H1 (cell line): Measurements from ENCODE around the gene P2RY14. TPM values are rescaled to one million over a fixed set of nuclear protein-coding genes. Genes with fewer than 3 reads are reported as not detected.

Source experiments
- CTCF ChIA-PET: fragments of 300-600 bp; sonication (Branson Sonifier 250); formaldehyde crosslinking; loops from one replicate; lab custom pipeline; 2021; ENCODE audit not compliant: partially characterized antibody; lab: Charles Lee
- POLR2A ChIA-PET: fragments of 300-600 bp; sonication (Branson Sonifier 250); formaldehyde crosslinking; loops from one replicate; lab custom pipeline; 2021; ENCODE audit warnings: inconsistent platforms; ENCODE audit not compliant: partially characterized antibody; lab: Charles Lee
- DNase-seq, 2 experiments: peaks; one replicate each; pipeline versions ENCODE4 v3.0.0 to v3.0.0-alpha.2; 2010 to 2022; ENCODE audit warnings: low spot score in 2 of 2, low read depth in 1 of 2, mixed read lengths in 1 of 2
- FAIRE-seq: peaks from 2 replicates; lab custom pipeline; 2011; peaks lifted over from hg19 to GRCh38; lab: Jason Lieb, UNC
- H2AFZ ChIP-seq: 2 replicates; pipeline ENCODE4 v1.8.1; 2012; ENCODE audit warnings: low read length, inconsistent platforms
- H2AK5ac ChIP-seq: 2 replicates; pipeline ENCODE4 v1.6.1; 2013; ENCODE audit warnings: low read depth, low read length
- H2BK120ac ChIP-seq: replicated peaks from 2 replicates; pipeline ENCODE3; 2013; ENCODE audit warnings: low read depth, low read length, inconsistent platforms
- H2BK12ac ChIP-seq: 2 replicates; pipeline ENCODE4 v1.6.1; 2013; ENCODE audit warnings: low read depth, low read length
- H2BK15ac ChIP-seq: 2 replicates; pipeline ENCODE4 v1.6.1; 2013; ENCODE audit warnings: low read length
- H2BK20ac ChIP-seq: 2 replicates; pipeline ENCODE4 v1.6.1; 2013; ENCODE audit warnings: low read length
- H2BK5ac ChIP-seq: 2 replicates; pipeline ENCODE4 v1.6.1; 2013; ENCODE audit warnings: low read depth, low read length
- H3K14ac ChIP-seq: 2 replicates; pipeline ENCODE4 v1.6.1; 2013; ENCODE audit warnings: inconsistent platforms; ENCODE audit not compliant: insufficient read length
- H3K18ac ChIP-seq: 2 replicates; pipeline ENCODE4 v1.6.1; 2013; ENCODE audit warnings: low read length; ENCODE audit errors: extremely low read depth
- H3K23ac ChIP-seq: 2 replicates; pipeline ENCODE4 v1.6.1; 2013; ENCODE audit warnings: inconsistent platforms; ENCODE audit not compliant: insufficient read length
- H3K23me2 ChIP-seq: 2 replicates; pipeline ENCODE4 v1.6.1; 2013; ENCODE audit warnings: low read depth, low read length
- H3K27ac ChIP-seq: 2 replicates; pipeline ENCODE4 v1.6.1; 2011; ENCODE audit warnings: low read depth, low read length, inconsistent platforms
- H3K27me3 ChIP-seq, 4 experiments: replicated peaks in 1 of 4; 1 replicate in 1 of 4; 2 replicates in 3 of 4; pipeline versions ENCODE4 v1.6.1 to v1.8.1; 2011 to 2013; ENCODE audit warnings: low read length in 3 of 4, mild to moderate bottlenecking in 3 of 4, inconsistent platforms in 2 of 4, mixed read lengths in 2 of 4, moderate library complexity in 1 of 4; ENCODE audit not compliant: control insufficient read depth in 3 of 4, insufficient read depth in 3 of 4; ENCODE audit errors: extremely low read depth in 1 of 4
- H3K36me3 ChIP-seq, 4 experiments: 2 replicates each; pipeline versions ENCODE4 v1.6.1 to v1.8.1; 2011 to 2013; ENCODE audit warnings: mild to moderate bottlenecking in 4 of 4, low read length in 3 of 4, moderate library complexity in 2 of 4, control low read depth in 1 of 4, inconsistent platforms in 1 of 4; ENCODE audit not compliant: insufficient read depth in 4 of 4, control insufficient read depth in 2 of 4
- H3K4ac ChIP-seq: replicated peaks from 2 replicates; pipeline ENCODE3; 2013; ENCODE audit warnings: low read length, low read depth, mixed read lengths, inconsistent platforms; ENCODE audit not compliant: insufficient read length
- H3K4me1 ChIP-seq, 4 experiments: replicated peaks in 1 of 4; 1 replicate in 1 of 4; 2 replicates in 3 of 4; pipeline versions ENCODE4 v1.6.1 to v1.8.1; 2011 to 2013; ENCODE audit warnings: low read length in 3 of 4, inconsistent platforms in 2 of 4, mixed read lengths in 1 of 4; ENCODE audit not compliant: insufficient read depth in 4 of 4, control insufficient read depth in 3 of 4
- H3K4me2 ChIP-seq, 2 experiments: 2 replicates each; pipeline versions ENCODE4 v1.6.1 to v1.8.1; 2011 to 2013; ENCODE audit warnings: low read depth in 2 of 2, low read length in 2 of 2, control low read depth in 1 of 2, inconsistent platforms in 1 of 2, mild to moderate bottlenecking in 1 of 2; ENCODE audit not compliant: insufficient read depth in 1 of 2
- H3K4me3 ChIP-seq, 4 experiments: fragments of 200-600, 300-600 bp in 1 of 4; sonication (generic), shearing (Covaris generic), sonication (Bioruptor Twin) in 1 of 4; 2 replicates each; pipeline versions ENCODE4 v1.5.1 to v1.8.1; 2011 to 2016; ENCODE audit warnings: low read length in 4 of 4, low read depth in 3 of 4, control low read depth in 2 of 4, inconsistent platforms in 2 of 4, mild to moderate bottlenecking in 2 of 4, mixed read lengths in 1 of 4, moderate library complexity in 1 of 4; ENCODE audit not compliant: insufficient read depth in 2 of 4; ENCODE audit errors: extremely low read depth in 1 of 4
- H3K56ac ChIP-seq: replicated peaks from 2 replicates; pipeline ENCODE3; 2013; ENCODE audit warnings: low read depth, mild to moderate bottlenecking, mixed read lengths, low read length, inconsistent platforms; ENCODE audit not compliant: insufficient read length
- H3K79me1 ChIP-seq: 2 replicates; pipeline ENCODE4 v1.6.1; 2013; ENCODE audit warnings: low read depth, low read length, control low read depth
- H3K79me2 ChIP-seq, 2 experiments: 2 replicates each; pipeline versions ENCODE4 v1.6.1 to v1.8.1; 2012 to 2013; ENCODE audit warnings: low read length in 2 of 2, mild to moderate bottlenecking in 2 of 2, inconsistent platforms in 1 of 2; ENCODE audit not compliant: insufficient read depth in 2 of 2, control insufficient read depth in 1 of 2
- H3K9ac ChIP-seq, 4 experiments: replicated peaks in 1 of 4; 1 replicate in 1 of 4; 2 replicates in 3 of 4; pipeline versions ENCODE4 v1.6.1 to v1.8.1; 2011 to 2013; ENCODE audit warnings: low read depth in 3 of 4, low read length in 3 of 4, control low read depth in 2 of 4, mild to moderate bottlenecking in 2 of 4, moderate library complexity in 2 of 4, inconsistent platforms in 1 of 4; ENCODE audit errors: extremely low read depth in 1 of 4
- H3K9me3 ChIP-seq, 2 experiments: 2 replicates each; pipeline versions ENCODE4 v1.6.1 to v1.8.1; 2012 to 2013; ENCODE audit warnings: mild to moderate bottlenecking in 2 of 2, moderate library complexity in 2 of 2, control low read depth in 1 of 2, inconsistent platforms in 1 of 2, low read depth in 1 of 2, low read length in 1 of 2, mixed read lengths in 1 of 2; ENCODE audit not compliant: insufficient read depth in 2 of 2
- H4K20me1 ChIP-seq, 2 experiments: replicated peaks in 1 of 2; 2 replicates each; pipeline versions ENCODE3 to v1.8.1; 2011 to 2013; ENCODE audit warnings: inconsistent platforms in 2 of 2, low read length in 2 of 2, mild to moderate bottlenecking in 1 of 2; ENCODE audit not compliant: insufficient read depth in 2 of 2, control insufficient read depth in 1 of 2
- H4K5ac ChIP-seq: 2 replicates; pipeline ENCODE4 v1.6.1; 2013; ENCODE audit warnings: low read length, low read depth, mixed read lengths, inconsistent platforms; ENCODE audit not compliant: insufficient read length
- H4K8ac ChIP-seq: 2 replicates; pipeline ENCODE4 v1.8.0; 2013; ENCODE audit warnings: mild to moderate bottlenecking, moderate library complexity, low read length, inconsistent platforms; ENCODE audit not compliant: insufficient read depth; ENCODE audit errors: extremely low read depth
- H4K91ac ChIP-seq: replicated peaks from 2 replicates; pipeline ENCODE3; 2013; ENCODE audit warnings: low read length, mixed read lengths, inconsistent platforms; ENCODE audit not compliant: insufficient read length
- ASH2L ChIP-seq: fragments of 200-600, 300-600 bp; sonication (generic); IDR thresholded peaks from one replicate; pipeline ENCODE4 v1.7.1; 2017; ENCODE audit warnings: low read length
- ATF3 ChIP-seq: IDR thresholded peaks from 2 replicates; pipeline ENCODE4 v1.6.1; 2011; ENCODE audit warnings: low read depth, mild to moderate bottlenecking, low read length; ENCODE audit not compliant: insufficient read depth
- CREB1 ChIP-seq: IDR thresholded peaks from 2 replicates; pipeline ENCODE4 v1.6.1; 2012; ENCODE audit warnings: inconsistent platforms
- CTBP2 ChIP-seq: IDR thresholded peaks from 2 replicates; pipeline ENCODE4 v1.7.0; 2011; ENCODE audit warnings: borderline replicate concordance, mild to moderate bottlenecking, moderate library complexity, mixed read lengths, low read length; ENCODE audit not compliant: insufficient read depth, insufficient read length
- CTCF ChIP-seq, 3 experiments: IDR thresholded peaks; 1 replicate in 2 of 3; 2 replicates in 1 of 3; pipeline versions ENCODE4 v1.5.1 to v1.6.1; 2011; ENCODE audit warnings: low read length in 3 of 3, mild to moderate bottlenecking in 3 of 3, inconsistent platforms in 2 of 3, low read depth in 1 of 3, moderate library complexity in 1 of 3; ENCODE audit not compliant: insufficient read depth in 1 of 3; ENCODE audit errors: control extremely low read depth in 1 of 3
- SP4 ChIP-seq: IDR thresholded peaks from 2 replicates; pipeline ENCODE4 v1.6.1; 2012; ENCODE audit warnings: low read length, inconsistent platforms
- USF2 ChIP-seq: IDR thresholded peaks from 2 replicates; pipeline ENCODE4 v1.6.1; 2011; ENCODE audit warnings: low read length, improper control_type of control experiment
- WGBS, 2 experiments: shearing (Covaris generic) in 1 of 2; methylation state at CpG; one replicate each; pipeline versions ENCODE4 v1.1.6 to v1.1.7; 2013 to 2015; ENCODE audit warnings: low lambda C conversion rate in 2 of 2, mixed read lengths in 2 of 2, inconsistent platforms in 1 of 2, low coverage in 1 of 2, missing lambda C conversion rate in 1 of 2; ENCODE audit not compliant: insufficient replicate concordance in 2 of 2, insufficient coverage in 1 of 2, insufficient read length in 1 of 2; ENCODE audit errors: extremely low coverage in 1 of 2, missing lambda C conversion rate in 1 of 2; 5-methylcytosine and 5-hydroxymethylcytosine counted together
- polyA plus RNA-seq, 7 experiments: library from polyadenylated mRNA; depleted of rRNA in 3 of 7; stranded (reverse) in 5 of 7; unstranded in 2 of 7; fragments of >200 nt in 5 of 7; fragments of 200-250 nt in 2 of 7; gene quantifications; 1 replicate in 5 of 7; 2 replicates in 1 of 7; 4 replicates in 1 of 7; pipeline versions ENCODE4 v1.2.1 to v1.2.3, GENCODE V29; 2011 to 2013; ENCODE audit warnings: missing spikeins in 2 of 7, mixed read lengths in 2 of 7
- total RNA-seq: library from RNA; stranded (reverse); fragmentation: NEBNext Ultra II Directional; extraction: Animal tissue kit (Norgen Biotek cat#: 25700); gene quantifications from 2 replicates; pipeline ENCODE4 v1.2.1, GENCODE V29; 2021

P2RY14 gene
- total and polyA plus RNA-seq, 2 of the 8 experiments (the other 6 are each of a cell fraction or from before 2014, with no cell fraction given), result not detected

GRCh38 chr3:151309566-151309965, 31.2 kb upstream of the P2RY14 start:
- no peak for DNase-seq
- Histone ChIP-seq H2AFZ (no peak overlapping the region), H3K23me2 (no peaks in the 10 kb centered on the region), H4K91ac (no peak overlapping the region), H2BK12ac (no peak overlapping the region), H3K18ac (no peak overlapping the region), H4K5ac (no peak overlapping the region), H4K20me1 (no peaks in the 10 kb centered on the region), H3K4me3 (no peak overlapping the region), H3K9me3 (no peaks in the 10 kb centered on the region), H3K23ac (no peak overlapping the region), H2AK5ac (no peak overlapping the region), H2BK5ac (no peak overlapping the region), H2BK15ac (no peak overlapping the region), H3K4me2 (no peak overlapping the region), H3K79me2 (no peaks in the 10 kb centered on the region), H3K36me3 (no peaks in the 10 kb centered on the region), H3K4me1 (peaks cover 7 to 33% (median 20%) of the 10 kb centered on the region in 4 experiments), H4K8ac (no peak overlapping the region), H3K27ac (no peak overlapping the region), H3K14ac (no peak overlapping the region), H3K27me3 (0 out of 7 replicates have a peak, but pooled peaks cover 0 to 3% (median 0%) of the 10 kb centered on the region in 4 experiments), H3K79me1 (no peaks in the 10 kb centered on the region)
- ChIA-PET CTCF (interaction anchor here (0.6 to 1.8 kb wide), 5 partner anchors 9 to 1020 kb away, joined by 3 to 7 read pairs (median 5); no protein-coding TSS in a partner anchor), POLR2A (no interaction called here)
- 94% methylated on average over 2 of the region's 2 CpGs; no CpG with 5 or more reads in 1 of the 2 experiments for WGBS, 2 experiments
- no peak for TF ChIP-seq USF2
- TF ChIP-seq ATF3, result no peak
- TF ChIP-seq ASH2L, result no peak
- TF ChIP-seq CTCF (IDR thresholded peaks at IDR 0.05; ENCODE audit: control extremely low read depth in 1 of 3, insufficient read depth in 1 of 3, low read depth in 1 of 3, low read length in 3 of 3), result no peak
- TF ChIP-seq CTBP2, result no peak
- TF ChIP-seq SP4, result no peak
- TF ChIP-seq CREB1, result no peak
- TF ChIP-seq, all 59 proteins: peak for 0
- no peak overlapping the region for H2BK20ac ChIP-seq
- FAIRE-seq, result no peak
- H3K56ac ChIP-seq, result no peak overlapping the region
- H3K4ac ChIP-seq, result no peak overlapping the region
- no peak overlapping the region for H3K9ac ChIP-seq
- H2BK120ac ChIP-seq, result no peak overlapping the region
